Lower leg skin (tissue), 3 donors: Measurements from ENCODE around the gene SUZ12.

Source experiments
- POLR2A ChIP-seq, 2 donors: fragments of 450-650 bp; IDR thresholded peaks; one replicate each; pipeline ENCODE4 v1.6.1; 2016 to 2017; ENCODE audit warnings: antibody characterized with exemption in 2 of 2, mild to moderate bottlenecking in 1 of 2, moderate library complexity in 1 of 2
- TF ChIP-seq, protein P1 (sequence below), 3 donors: fragments of 450-650 bp; IDR thresholded peaks; one replicate each; pipeline ENCODE4 v1.5.1; 2016; ENCODE audit warnings: antibody characterized with exemption in 3 of 3, mild to moderate bottlenecking in 3 of 3, moderate library complexity in 2 of 3

GRCh38 chr17:31919802-31920525 lies 16.8 kb upstream of the SUZ12 start:
- TF ChIP-seq POLR2A (IDR thresholded peaks at IDR 0.05), result no peak
- TF ChIP-seq, protein P1, sequence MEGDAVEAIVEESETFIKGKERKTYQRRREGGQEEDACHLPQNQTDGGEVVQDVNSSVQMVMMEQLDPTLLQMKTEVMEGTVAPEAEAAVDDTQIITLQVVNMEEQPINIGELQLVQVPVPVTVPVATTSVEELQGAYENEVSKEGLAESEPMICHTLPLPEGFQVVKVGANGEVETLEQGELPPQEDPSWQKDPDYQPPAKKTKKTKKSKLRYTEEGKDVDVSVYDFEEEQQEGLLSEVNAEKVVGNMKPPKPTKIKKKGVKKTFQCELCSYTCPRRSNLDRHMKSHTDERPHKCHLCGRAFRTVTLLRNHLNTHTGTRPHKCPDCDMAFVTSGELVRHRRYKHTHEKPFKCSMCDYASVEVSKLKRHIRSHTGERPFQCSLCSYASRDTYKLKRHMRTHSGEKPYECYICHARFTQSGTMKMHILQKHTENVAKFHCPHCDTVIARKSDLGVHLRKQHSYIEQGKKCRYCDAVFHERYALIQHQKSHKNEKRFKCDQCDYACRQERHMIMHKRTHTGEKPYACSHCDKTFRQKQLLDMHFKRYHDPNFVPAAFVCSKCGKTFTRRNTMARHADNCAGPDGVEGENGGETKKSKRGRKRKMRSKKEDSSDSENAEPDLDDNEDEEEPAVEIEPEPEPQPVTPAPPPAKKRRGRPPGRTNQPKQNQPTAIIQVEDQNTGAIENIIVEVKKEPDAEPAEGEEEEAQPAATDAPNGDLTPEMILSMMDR (IDR thresholded peaks at IDR 0.05), result no peak
